ENCODE measurements around the gene MTIF2.
"Not testable (repeated sequence)": the region's sequence is repeated elsewhere in the genome, so short reads cannot be mapped to it uniquely, and the experiment has no call there.

Gene MTIF2, protein sequence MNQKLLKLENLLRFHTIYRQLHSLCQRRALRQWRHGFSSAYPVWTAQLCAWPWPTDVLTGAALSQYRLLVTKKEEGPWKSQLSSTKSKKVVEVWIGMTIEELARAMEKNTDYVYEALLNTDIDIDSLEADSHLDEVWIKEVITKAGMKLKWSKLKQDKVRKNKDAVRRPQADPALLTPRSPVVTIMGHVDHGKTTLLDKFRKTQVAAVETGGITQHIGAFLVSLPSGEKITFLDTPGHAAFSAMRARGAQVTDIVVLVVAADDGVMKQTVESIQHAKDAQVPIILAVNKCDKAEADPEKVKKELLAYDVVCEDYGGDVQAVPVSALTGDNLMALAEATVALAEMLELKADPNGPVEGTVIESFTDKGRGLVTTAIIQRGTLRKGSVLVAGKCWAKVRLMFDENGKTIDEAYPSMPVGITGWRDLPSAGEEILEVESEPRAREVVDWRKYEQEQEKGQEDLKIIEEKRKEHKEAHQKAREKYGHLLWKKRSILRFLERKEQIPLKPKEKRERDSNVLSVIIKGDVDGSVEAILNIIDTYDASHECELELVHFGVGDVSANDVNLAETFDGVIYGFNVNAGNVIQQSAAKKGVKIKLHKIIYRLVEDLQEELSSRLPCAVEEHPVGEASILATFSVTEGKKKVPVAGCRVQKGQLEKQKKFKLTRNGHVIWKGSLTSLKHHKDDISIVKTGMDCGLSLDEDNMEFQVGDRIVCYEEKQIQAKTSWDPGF

DNA sequence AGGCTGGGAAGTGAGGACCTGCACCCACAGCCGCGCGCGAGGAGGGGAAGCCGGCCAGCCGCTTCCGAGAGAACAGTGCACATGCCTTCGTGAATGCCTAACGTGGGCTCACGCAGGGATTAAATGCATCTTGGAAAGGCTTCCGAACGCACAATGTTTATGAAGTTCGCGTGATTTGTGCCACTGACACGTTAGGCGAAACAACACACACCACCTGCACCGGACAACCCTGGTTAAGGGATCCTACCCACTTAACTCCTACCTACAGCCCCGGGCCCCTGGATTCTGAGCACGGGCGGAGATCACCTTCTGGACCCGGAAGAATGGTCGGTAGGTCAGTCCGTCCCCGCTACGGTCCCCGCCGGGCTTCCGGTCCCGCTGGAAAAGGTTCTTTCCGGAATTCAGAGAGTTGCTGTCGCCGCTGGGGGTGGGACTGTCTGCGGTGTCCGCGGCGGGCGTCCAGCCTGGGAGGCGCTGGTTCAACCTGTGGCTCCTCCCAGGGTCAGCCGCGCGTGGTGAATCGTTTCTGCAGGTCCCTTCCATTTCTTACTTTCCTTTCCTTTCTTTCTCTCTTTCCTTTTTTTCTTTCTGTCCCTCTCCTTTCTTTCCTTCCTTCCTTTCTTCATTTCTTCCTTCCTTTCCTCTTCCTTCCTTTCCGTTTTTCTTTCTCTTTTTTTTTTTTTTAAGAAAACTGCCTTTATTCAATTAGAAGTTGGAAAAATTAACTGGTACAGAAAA, at the start of gene MTIF2:
TSS of gene MTIF2 (minus strand) at position 325 of the 738 bp plus-strand sequence. CDS start 5,373 bp downstream, outside the sequence.
- peak; percentile 93 for DNase-seq

- no peak for DNase-seq
Observed at GRCh38 chr2:55314985-55315384, 46.0 kb upstream of the MTIF2 start.

DNA sequence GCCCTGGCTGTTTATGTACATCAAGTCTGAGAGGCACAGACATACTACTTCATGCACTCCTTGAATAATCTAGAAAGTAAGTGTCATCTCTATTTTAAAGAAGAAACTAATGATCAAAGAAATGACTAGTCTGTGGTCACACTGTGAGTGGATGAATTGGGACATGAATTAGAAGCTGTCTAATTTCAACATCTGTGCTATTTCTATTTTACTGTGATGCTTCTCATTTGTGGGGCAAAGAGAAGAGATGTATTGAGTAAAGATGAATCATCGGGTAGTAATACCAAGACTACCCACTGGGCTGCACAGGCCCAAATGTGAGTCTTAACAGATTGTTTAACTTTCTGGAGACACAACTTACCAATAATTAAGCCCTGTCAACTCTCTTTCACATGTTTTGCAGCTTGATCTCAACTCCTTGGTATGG, 42.4 kb upstream of the MTIF2 start:
- DNase-seq = peak; percentile 16

GRCh38 chr2:55309446-55309845, 40.4 kb upstream of the MTIF2 start:
- no peak for DNase-seq

DNA sequence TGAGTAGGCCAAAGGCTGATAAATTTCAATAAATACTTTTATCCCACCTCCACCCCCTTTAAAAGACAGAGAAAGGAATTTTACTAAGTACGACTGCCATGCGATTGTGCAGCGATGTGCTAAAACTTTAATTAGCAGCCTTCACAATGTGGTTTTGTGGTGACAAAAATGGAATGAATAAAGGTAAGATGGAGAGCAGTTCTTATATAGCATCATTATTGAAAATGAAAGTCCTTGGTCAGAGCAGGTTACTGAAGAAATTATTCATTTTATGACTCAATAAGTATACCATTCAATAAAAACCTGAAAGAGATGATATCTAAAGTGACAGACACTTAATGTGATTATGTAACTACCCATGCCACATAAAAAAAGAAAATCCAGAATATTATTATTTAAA, 33.2 kb upstream of the MTIF2 start:
- no peak for DNase-seq

GRCh38 chr2:55301277-55301676, 32.2 kb upstream of the MTIF2 start:
- DNase-seq = no peak

DNA sequence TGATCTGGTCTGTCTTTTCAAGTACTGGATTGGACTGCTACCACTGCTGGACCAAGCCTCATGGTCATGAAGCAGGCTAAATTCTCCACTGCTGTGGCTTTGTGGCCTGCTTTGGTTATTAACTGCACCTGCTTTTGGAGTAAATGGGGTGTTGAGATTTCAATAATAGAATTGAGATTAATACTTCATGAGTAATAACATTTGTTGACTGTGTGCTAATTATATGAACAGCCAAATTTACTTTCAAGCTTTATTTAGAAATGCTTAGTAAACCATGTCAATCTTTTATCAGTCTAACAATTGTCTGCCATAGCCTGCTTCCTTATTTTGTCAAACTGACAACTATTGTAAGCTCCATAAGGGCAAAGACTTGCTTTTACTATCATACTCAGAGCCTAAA, 27.4 kb upstream of the MTIF2 start:
- DNase-seq = no peak

DNA sequence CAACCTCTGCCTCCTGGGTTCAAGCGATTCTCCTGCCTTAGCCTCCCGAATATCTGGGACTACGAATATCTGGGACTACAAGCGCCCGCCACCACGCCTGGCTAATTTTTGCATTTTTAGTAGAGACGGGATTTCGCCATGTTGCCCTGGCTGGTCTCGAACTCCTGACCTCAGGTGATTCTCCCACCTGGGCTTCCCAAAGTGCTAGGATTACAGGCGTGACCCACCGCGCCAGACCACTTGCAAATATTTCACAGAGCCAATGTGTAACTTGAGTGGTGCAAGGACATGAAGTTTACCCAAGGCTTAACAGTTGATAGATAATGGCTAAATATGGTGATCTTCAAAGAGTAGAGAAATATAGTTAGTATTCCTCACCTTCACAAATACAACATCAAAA, 14.1 kb upstream of the MTIF2 start:
- DNase-seq = no peak

- DNase-seq = peak; percentile 82
Observed at GRCh38 chr2:55282110-55282917, 13.3 kb upstream of the MTIF2 start.

- DNase-seq = not testable (repeated sequence)
Observed at GRCh38 chr2:55280851-55281546, 12.0 kb upstream of the MTIF2 start.

DNA sequence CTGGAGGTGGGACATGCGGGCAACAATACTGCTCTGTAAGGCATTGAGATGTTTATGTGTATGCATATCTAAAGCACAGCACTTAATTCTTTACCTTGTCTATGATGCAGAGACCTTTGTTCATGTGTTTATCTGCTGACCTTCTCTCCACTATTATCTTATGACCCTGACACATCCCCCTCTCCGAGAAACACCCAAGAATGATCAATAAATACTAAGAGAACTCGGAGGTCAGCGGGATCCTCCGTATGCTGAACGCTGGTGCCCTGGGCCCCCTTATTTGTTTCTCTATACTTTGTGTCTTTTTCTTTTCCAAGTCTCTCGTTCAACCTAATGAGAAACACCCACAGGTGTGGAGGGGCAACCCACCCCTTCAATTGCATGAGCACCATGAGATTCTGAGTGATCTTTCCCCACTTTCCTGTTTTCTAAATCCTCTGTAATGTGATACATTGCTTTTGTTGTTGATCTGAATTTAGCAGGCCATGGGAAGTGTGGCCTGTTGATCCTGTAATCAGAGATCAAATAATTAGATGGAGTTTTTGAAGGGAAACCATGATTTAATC, 10.9 kb upstream of the MTIF2 start:
- not testable (repeated sequence) for DNase-seq

DNA sequence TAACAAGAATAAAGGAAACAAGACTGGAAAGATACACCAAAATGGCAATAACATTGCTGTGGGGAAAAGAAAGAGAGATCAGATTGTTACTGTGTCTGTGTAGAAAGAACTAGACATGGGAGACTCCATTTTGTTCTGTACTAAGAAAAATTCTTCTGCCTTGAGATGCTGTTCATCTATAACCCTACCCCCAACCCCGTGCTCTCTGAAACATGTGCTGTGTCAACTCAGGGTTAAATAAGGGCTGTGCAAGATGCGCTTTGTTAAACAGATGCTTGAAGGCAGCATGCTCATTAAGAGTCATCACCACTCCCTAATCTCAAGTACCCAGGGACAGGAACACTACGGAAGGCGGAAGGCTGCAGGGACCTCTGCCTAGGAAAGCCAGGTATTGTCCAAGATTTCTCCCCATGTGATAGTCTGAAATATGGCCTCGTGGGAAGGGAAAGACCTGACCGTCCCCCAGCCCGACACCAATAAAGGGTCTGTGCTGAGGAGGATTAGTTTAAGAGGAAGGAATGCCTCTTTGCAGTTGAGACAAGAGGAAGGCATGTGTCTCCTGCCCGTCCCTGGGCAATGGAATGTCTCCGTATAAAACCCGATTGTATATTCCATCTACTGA, 10.3 kb upstream of the MTIF2 start:
- DNase-seq = not testable (repeated sequence)

DNA sequence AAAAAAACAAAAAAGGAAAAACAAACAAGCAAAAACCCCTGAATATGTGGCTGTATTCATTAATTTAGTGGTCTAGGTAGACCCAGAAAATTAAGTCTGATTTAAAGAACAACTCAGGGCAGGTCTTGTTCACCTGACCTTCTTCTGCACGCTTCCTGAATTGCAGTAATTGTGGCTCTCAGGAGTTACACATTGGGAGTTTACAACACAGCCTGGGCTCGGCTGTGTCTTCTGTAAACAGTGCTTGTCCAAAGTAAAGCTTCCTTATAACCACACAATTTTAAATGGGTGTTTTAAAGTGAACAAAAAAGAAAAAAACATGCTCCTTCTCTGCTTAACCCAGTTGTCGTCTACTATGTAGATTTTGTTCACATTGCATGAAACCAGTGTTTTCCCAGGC, 8.3 kb upstream of the MTIF2 start:
- DNase-seq = no peak

- not testable (repeated sequence) for DNase-seq
Observed at GRCh38 chr2:55274346-55274745, 5.3 kb upstream of the MTIF2 start.

GRCh38 chr2:55269645-55269990, 587 bp upstream of the MTIF2 start:
- no peak for DNase-seq

DNA sequence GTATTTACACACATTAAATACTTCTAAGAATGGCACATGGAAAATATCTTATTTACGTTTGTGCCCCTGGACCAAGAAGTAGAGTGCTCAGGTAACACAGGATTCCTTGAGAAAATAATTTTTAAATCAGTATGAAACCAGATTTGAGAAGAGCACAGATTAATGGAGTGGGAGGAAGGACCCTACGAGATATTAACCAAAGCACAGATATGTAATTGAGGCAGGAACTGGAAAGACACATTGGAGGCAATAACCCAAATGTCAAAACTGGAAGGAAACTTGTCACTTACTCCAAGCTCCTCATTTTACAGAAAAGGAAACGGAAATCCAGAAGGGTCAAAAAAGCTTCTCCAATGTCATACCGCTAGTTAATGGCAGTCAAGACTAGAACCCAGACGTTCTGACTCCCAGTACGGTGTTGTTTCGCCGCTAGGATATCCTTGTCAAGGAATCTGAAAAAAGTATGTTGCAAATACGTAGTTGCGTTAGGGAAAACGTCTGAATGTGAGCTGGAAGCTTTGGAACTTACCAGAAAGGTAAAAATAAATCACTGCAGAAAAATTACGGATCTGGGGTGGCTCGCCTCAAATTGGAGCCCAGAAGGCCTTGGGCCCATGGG, 634 bp downstream of the MTIF2 start:
- no peak for DNase-seq

- not testable (repeated sequence) for DNase-seq
Observed at GRCh38 chr2:55259586-55259985, 9.4 kb downstream of the MTIF2 start.

DNA sequence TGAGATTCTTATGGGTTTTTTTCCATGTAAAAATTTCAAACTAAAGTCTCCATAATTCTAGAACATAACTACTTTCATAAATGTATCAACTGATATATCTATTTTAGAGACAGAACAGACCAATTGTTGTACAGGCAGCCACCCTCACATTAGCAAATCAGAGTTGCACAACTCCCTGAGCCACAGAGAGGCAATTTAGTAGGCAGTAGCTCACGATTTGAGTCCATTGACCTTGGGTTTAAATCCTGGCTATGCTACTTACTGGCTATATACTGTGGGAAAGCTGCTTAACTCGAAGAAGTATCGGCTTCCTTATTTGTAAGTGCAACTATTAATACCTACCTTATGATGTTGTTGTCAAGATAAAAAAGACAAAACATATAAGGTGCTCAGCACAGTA, 16.2 kb downstream of the MTIF2 start:
- no peak for DNase-seq

- no peak for DNase-seq
Observed at GRCh38 chr2:55247025-55247424, 22.0 kb downstream of the MTIF2 start.

DNA sequence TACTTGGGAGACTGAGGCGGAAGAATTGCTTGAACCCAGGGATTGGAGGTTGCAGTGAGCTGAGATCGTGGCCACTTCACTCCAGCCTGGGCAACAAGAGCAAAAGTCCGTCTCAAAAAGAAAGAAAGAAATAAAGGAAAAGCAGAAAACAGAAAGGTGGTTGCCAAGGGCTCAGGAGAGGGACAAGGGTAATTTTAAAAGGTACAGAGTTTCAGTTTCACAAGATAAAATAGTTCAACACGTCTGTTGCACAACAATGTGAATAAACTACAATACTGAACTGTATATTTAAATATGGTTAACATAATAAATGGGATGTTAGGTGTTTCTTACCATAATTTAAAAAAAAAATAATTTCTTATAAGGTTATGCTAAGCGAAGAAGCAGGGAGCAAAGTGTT, 23.6 kb downstream of the MTIF2 start:
- no peak for DNase-seq

DNA sequence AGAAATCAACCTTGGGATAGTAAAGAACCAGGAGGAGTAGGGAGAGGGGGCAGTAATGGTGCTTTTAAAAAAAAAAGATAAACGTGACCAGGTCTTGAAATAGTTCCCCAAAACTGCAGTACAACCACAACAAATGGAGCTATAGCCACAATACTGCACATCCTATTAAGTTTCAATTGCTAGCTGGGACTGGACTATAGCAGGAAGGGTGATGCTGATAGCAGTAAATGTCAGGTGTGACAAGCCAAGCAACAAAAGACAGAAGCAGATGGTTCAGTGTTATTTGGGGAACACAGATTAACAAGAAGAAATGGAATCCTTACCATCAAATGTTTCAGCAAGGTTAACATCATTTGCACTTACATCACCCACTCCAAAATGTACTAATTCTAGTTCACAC, 26.4 kb downstream of the MTIF2 start:
- DNase-seq = no peak

Measured in NCI-H226 (cell line).